Omental fat pad (tissue), 4 donors: Measurements from ENCODE around the gene LSMEM2. TPM values are rescaled to one million over a fixed set of nuclear protein-coding genes. Genes with fewer than 3 reads are reported as not detected.
A peak's percentile ranks its signal among the peaks of the same experiment; 100 is the strongest.
"Not testable (repeated sequence)": the region's sequence is repeated elsewhere in the genome, so short reads cannot be mapped to it uniquely, and the experiment has no call there.

Experiments
- ATAC-seq: fragments of 150-250 bp; one replicate; pipeline ENCODE4 v1.9.1; 2016; ENCODE audit warnings: mild to moderate bottlenecking, moderate library complexity; ENCODE audit not compliant: low FRiP score
- DNase-seq: peaks from one replicate; pipeline ENCODE4 v3.0.0-alpha.2; 2019; ENCODE audit warnings: low spot score
- total RNA-seq, 4 donors: library from RNA; depleted of rRNA; stranded (reverse); fragments of >200 nt; gene quantifications; one replicate each; pipeline ENCODE4 v1.1.0, GENCODE V29; 2016
- TF ChIP-seq, protein P1 (sequence below), 3 donors: fragments of 450-650 bp; IDR thresholded peaks; one replicate each; pipeline ENCODE4 v1.5.1; 2016 to 2017; ENCODE audit warnings: antibody characterized with exemption in 3 of 3, mild to moderate bottlenecking in 3 of 3, moderate library complexity in 2 of 3

LSMEM2 gene
- total RNA-seq, 4 donors from 2014 or later: not detected

GRCh38 chr3:50260942-50261441 lies 17.9 kb upstream of the LSMEM2 start:
- TF ChIP-seq, protein P1, sequence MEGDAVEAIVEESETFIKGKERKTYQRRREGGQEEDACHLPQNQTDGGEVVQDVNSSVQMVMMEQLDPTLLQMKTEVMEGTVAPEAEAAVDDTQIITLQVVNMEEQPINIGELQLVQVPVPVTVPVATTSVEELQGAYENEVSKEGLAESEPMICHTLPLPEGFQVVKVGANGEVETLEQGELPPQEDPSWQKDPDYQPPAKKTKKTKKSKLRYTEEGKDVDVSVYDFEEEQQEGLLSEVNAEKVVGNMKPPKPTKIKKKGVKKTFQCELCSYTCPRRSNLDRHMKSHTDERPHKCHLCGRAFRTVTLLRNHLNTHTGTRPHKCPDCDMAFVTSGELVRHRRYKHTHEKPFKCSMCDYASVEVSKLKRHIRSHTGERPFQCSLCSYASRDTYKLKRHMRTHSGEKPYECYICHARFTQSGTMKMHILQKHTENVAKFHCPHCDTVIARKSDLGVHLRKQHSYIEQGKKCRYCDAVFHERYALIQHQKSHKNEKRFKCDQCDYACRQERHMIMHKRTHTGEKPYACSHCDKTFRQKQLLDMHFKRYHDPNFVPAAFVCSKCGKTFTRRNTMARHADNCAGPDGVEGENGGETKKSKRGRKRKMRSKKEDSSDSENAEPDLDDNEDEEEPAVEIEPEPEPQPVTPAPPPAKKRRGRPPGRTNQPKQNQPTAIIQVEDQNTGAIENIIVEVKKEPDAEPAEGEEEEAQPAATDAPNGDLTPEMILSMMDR (IDR thresholded peaks at IDR 0.05): no peak
- ATAC-seq (no peak), DNase-seq (no peak)

GRCh38 chr3:50261505-50261904 lies 17.4 kb upstream of the LSMEM2 start:
- TF ChIP-seq, protein P1 (IDR thresholded peaks at IDR 0.05): no peak
- DNase-seq: no peak

GRCh38 chr3:50262200-50262599 lies 16.7 kb upstream of the LSMEM2 start:
- ATAC-seq, DNase-seq: not testable (repeated sequence)

More at GRCh38 chr3:50261505-50261904, 17.4 kb upstream of the LSMEM2 start:
- no peak for ATAC-seq

- no peak for ATAC-seq
- TF ChIP-seq, protein P1 (IDR thresholded peaks at IDR 0.05): no peak
- DNase-seq: no peak
These were observed 16.1 kb upstream of the LSMEM2 start for GRCh38 chr3:50262778-50263177.

GRCh38 chr3:50263478-50264382 lies 15.2 kb upstream of the LSMEM2 start:
- ATAC-seq (no peak), DNase-seq (no peak)
- TF ChIP-seq, protein P1 (IDR thresholded peaks at IDR 0.05): no peak

- ATAC-seq: peak; percentile 74
These were observed 14.4 kb upstream of the LSMEM2 start for GRCh38 chr3:50264383-50264963.

GRCh38 chr3:50264964-50265485 lies 13.9 kb upstream of the LSMEM2 start:
- TF ChIP-seq, protein P1 (IDR thresholded peaks at IDR 0.05): no peak
- DNase-seq (no peak), ATAC-seq (peak; percentile 25)

More at GRCh38 chr3:50264383-50264963, 14.4 kb upstream of the LSMEM2 start:
- TF ChIP-seq, protein P1 (IDR thresholded peaks at IDR 0.05): no peak
- DNase-seq: no peak
